ENCODE data around the gene ZNF362.

Gene ZNF362

DNA sequence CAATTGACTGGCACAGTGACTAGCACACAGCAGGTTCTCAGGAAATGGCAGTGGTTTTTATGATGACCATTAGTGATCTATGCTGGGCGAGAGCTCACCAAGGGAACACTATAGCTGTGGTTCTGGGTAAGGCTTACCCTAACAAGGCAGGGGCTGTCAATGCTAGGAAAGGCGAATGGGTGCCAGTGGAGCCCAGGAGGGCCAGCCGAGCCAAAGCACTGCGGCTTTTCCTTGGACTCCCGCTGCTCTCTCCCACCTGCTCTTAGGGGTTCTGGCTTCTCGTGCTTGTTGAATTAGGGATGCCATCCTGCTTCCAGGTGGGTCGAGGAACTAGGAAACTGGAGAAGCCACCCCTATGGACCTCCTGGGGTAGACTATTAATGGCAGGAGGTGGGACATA is 74.6 kb downstream of the ZNF362 start:
- DNase-seq: peak in 1 of 3 donors; percentile 12

- peak in 1 of 3 donors; percentile 12 for DNase-seq
Measured at GRCh38 chr1:33331444-33332356, 75.4 kb downstream of the ZNF362 start.

- peak in 1 of 3 donors; percentile 10 for DNase-seq
Measured at GRCh38 chr1:33332357-33332789, 76.1 kb downstream of the ZNF362 start.

DNA sequence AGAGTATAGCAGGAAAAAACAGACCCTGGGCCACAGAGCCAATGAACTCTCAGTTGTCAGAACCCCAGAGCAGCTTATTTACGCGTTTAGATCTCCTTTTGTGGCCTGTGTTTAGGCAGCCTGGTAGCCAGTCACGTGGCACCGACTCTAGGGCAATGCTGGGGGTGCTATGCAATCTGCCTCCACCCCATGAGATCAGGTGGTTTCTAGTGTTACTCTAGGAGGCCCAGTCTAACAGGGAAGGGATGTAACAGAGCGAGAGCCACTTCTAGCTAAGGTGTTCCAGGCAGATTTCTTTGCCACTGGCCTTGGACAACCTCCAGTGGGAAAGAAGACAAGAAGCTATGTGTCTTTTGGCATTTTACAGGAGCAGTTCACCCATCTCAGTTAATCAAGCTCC is 76.6 kb downstream of the ZNF362 start:
- DNase-seq: no peak

GRCh38 chr1:33334081-33334552 is 77.8 kb downstream of the ZNF362 start:
- DNase-seq: peak; percentile 45 to 74 (median 60)

- DNase-seq: peak; percentile 54 to 70 (median 62)
Measured at GRCh38 chr1:33335020-33335419, 78.7 kb downstream of the ZNF362 start.

GRCh38 chr1:33336580-33336979 is 80.3 kb downstream of the ZNF362 start:
- DNase-seq: no peak

DNA sequence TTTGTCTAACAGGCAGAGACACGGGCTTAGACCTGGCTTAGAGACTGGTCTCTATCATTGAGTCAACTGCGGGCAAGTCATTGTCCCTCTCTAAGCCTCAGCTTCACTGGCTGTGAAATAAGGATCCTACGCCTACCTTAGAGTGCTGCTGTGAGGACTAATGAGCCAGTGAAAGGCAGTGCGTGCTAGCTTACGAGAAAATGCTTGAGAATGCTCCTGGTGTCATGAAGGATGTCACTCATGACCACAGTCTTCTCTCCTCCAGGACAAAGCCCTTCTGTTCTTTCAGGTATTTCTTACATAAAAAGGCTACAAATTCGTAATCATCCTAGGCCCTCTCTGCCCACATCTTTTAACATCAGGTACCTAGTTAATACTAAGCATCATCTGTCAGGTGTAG is 81.1 kb downstream of the ZNF362 start:
- DNase-seq: no peak

DNA sequence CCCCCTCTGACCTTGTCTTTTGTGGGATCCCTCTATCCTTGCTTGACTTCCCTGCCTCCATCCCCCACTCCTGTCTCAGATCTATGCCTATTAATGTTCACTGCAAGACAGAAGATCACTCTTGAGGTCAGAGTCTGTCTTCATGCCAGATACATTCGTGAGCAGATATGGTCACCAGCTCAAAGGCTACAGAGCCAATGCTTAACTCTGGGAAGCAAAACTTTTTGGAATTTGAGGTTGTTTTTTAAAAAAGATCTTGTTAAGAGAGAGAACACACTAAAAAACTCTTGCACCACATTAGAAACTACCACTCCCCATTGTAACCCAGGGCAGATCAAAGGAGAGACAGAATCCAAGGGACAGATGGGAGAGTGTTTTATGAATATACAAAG is 81.8 kb downstream of the ZNF362 start:
- DNase-seq: no peak

- DNase-seq: peak; percentile 80 to 92 (median 92)
Measured at GRCh38 chr1:33338440-33339211, 82.3 kb downstream of the ZNF362 start.

DNA sequence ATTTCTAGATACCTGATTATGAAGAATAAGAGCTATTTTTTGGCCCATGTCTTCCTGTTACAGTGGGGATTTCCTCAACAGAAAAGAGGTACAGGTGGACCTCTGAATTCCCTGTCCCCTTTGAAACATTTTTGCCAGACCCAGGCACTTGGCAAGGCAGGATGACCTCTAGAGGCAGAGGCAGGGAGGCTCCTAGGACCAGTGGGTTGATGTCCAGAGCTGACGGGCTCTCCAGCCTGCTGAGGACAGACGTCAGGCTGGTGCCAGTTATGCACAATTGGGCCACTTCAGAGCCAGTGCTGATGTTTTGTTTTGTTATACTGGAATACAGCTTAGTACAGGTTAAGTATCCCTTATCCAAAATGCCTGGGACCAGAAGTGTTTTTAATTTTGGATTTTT is 83.1 kb downstream of the ZNF362 start:
- DNase-seq: no peak

GRCh38 chr1:33341190-33341589 is 84.9 kb downstream of the ZNF362 start:
- DNase-seq: no peak

- peak in 2 of 3 donors; percentile 34 to 44 for DNase-seq
Measured at GRCh38 chr1:33342041-33342723, 85.9 kb downstream of the ZNF362 start.

GRCh38 chr1:33343539-33343938 is 87.2 kb downstream of the ZNF362 start:
- DNase-seq: no peak

GRCh38 chr1:33344896-33345560 is 88.7 kb downstream of the ZNF362 start:
- no peak for DNase-seq

DNA sequence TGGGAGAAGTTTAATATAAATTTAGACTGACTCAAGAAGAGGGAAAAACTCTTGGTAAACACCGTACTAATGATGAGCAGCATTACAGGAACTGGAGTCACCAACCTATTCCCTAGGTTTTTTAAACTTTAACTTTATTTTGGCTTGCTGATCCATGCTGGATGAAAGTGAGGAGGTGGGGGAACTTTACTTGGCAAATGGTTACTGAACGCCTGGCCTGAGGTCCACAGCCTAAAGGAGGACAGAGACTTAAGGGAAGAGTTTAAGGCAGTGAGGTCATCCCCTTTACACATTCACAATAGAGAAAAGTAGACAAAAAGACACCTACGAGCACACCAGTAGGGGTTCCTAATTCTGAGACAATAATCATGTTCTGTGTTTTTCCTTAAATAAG is 90.2 kb downstream of the ZNF362 start:
- peak; percentile 49 to 55 (median 51) for DNase-seq

DNA sequence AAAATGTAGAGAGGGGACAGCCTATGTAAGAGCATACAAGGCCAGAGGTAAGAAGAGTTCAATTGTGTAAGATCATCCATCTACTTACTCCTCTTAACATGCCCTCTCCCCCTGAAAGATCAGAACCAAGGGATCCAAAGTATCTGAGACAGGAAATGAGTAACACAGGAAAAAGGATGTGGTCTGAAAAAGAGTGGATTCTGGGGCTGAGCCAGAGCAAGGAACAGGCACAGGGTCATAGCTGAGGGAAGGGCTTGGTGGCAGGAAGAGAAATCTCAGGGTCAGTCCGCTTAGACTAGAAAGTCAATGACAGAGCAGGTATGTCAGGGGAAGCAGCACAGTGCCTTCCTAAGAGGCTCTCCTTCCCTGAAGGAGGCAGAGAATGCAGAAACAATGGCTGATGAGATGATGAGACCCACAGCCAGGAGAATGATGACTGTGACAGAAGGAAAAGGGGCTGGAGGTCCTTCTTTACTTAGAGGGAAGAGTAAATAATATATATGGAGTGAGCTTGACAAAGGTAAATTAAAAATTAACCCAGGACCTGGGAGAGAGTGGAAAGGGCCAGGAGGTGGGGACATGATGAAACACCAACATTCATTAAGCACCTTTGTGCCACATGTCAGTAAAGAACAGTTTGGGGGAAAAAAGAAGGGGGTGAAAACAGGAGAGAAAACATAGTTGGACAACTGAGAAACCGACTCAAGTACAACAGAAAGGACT is 90.8 kb downstream of the ZNF362 start:
- peak; percentile 50 to 61 (median 51) for DNase-seq

DNA sequence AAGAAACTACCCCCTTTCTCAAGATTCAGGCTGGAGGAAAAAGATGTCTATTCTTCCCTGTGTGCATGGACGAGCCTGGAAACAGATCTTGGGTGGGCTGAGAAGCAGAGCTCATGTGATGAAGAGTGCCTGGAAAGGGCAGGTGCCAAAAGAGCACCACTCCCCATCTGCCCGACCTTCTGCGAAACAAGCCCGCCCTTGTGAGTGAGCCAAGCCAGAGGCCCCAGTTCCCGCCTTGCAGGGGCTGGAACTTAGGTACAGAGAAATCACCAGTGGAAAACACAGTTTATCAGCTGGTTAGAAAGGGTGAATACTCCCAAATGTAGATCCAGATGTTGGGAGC is 91.3 kb downstream of the ZNF362 start:
- no peak for DNase-seq

DNA sequence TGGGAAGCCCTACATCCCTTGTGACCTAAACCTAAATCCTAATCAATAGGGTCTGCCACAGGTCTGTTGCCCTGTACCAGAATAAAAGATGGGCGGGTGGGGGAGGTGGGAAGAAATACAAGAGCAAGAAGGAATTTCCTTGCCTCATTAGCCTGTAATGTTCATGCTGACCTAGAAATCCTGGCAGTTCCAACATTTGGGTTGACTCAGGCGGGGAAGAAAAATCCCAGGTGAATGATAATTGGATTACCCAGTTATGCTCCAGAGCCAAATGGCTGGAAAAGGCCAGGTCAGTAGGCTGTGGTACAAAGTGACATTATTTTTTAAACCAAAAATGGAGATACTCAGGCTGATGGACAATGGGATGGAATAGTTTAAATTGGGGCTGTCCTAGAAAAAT is 91.9 kb downstream of the ZNF362 start:
- no peak for DNase-seq

- peak in 2 of 3 donors; percentile 45 to 55 for DNase-seq
Measured at GRCh38 chr1:33348676-33349080, 92.4 kb downstream of the ZNF362 start.

- DNase-seq: peak; percentile 39 to 62 (median 40)
Measured at GRCh38 chr1:33349081-33349759, 92.9 kb downstream of the ZNF362 start.

Data from suppressor macrophage treated with lipopolysaccharide for 1 hour (primary cell).